Activated CD8-positive, alpha-beta T cell treated with anti-CD3 and anti-CD28 coated beads for 36 hours (primary cell): ENCODE data around the gene DMKN. TPM values are rescaled to one million over a fixed set of nuclear protein-coding genes. Genes with fewer than 3 reads are reported as not detected.

ENCODE experiments used
- ATAC-seq: fragments of 200-7000 bp; cut with Tn5 transposase; one replicate; pipeline ENCODE4 v1.10.0; 2021; ENCODE audit warnings: mild to moderate bottlenecking, moderate library complexity
- CTCF ChIA-PET: fragments of 350-600 bp; sonication (Branson Sonifier 250); formaldehyde crosslinking; loops from one replicate; lab custom pipeline; 2021; ENCODE audit warnings: antibody characterized with exemption; lab: Charles Lee
- POLR2A ChIA-PET: fragments of 350-600 bp; sonication (Branson Sonifier 250); formaldehyde crosslinking; loops from one replicate; lab custom pipeline; 2021; ENCODE audit warnings: antibody characterized with exemption; lab: Charles Lee
- DNase-seq: peaks from one replicate; pipeline ENCODE4 v3.0.0-alpha.2; 2020
- H3K27ac Mint-ChIP-seq: one replicate; pipeline ENCODE4 v1.8.0; 2021; ENCODE audit warnings: mild to moderate bottlenecking, mixed read lengths
- H3K27me3 Mint-ChIP-seq: one replicate; pipeline ENCODE4 v1.8.0; 2021; ENCODE audit warnings: mixed read lengths
- H3K36me3 Mint-ChIP-seq: one replicate; pipeline ENCODE4 v1.8.0; 2021; ENCODE audit warnings: low read depth, mixed read lengths
- H3K4me1 Mint-ChIP-seq: one replicate; pipeline ENCODE4 v1.8.0; 2021; ENCODE audit warnings: low read depth, mixed read lengths
- H3K4me3 Mint-ChIP-seq: one replicate; pipeline ENCODE4 v1.8.0; 2021; ENCODE audit warnings: mild to moderate bottlenecking, moderate library complexity, mixed read lengths
- H3K9me3 Mint-ChIP-seq: one replicate; pipeline ENCODE4 v1.8.0; 2021; ENCODE audit warnings: mixed read lengths
- intact Hi-C: fragments of 100-400 bp; cut with micrococcal nuclease; formaldehyde crosslinking; loops from one replicate; pipeline ENCODE4 v1.10.0; 2022
- total RNA-seq, 2 experiments: library from RNA; stranded (reverse); gene quantifications; one replicate each; pipeline ENCODE4 v1.2.3, GENCODE V29; 2021
- TF ChIP-seq, protein P1 (sequence below): fragments of 200-600 bp; IDR thresholded peaks from one replicate; pipeline ENCODE4 v1.8.0; 2022; ENCODE audit warnings: antibody characterized with exemption, mild to moderate bottlenecking

Gene DMKN
- total RNA-seq, 2 experiments from 2014 or later, result 0.68 to 1.1 TPM

- ChIA-PET POLR2A (interaction anchor here (0.6 to 1.3 kb wide), 3 partner anchors 12 to 592 kb away, joined by 3 read pairs; no protein-coding TSS in a partner anchor), CTCF (interaction anchor here (0.9 to 2.3 kb wide), 2 partner anchors 19 to 61 kb away, joined by 3 to 11 read pairs; no protein-coding TSS in a partner anchor)
- ATAC-seq (no peak), DNase-seq (no peak)
- Mint-ChIP-seq H3K27ac (no peak overlapping the region), H3K36me3 (no peaks in the 10 kb centered on the region), H3K27me3 (peaks cover 19% of the 10 kb centered on the region), H3K4me3 (no peak overlapping the region), H3K9me3 (no peaks in the 10 kb centered on the region), H3K4me1 (peaks cover 46% of the 10 kb centered on the region)
- intact Hi-C loops, result no loop called here
- TF ChIP-seq, protein P1, sequence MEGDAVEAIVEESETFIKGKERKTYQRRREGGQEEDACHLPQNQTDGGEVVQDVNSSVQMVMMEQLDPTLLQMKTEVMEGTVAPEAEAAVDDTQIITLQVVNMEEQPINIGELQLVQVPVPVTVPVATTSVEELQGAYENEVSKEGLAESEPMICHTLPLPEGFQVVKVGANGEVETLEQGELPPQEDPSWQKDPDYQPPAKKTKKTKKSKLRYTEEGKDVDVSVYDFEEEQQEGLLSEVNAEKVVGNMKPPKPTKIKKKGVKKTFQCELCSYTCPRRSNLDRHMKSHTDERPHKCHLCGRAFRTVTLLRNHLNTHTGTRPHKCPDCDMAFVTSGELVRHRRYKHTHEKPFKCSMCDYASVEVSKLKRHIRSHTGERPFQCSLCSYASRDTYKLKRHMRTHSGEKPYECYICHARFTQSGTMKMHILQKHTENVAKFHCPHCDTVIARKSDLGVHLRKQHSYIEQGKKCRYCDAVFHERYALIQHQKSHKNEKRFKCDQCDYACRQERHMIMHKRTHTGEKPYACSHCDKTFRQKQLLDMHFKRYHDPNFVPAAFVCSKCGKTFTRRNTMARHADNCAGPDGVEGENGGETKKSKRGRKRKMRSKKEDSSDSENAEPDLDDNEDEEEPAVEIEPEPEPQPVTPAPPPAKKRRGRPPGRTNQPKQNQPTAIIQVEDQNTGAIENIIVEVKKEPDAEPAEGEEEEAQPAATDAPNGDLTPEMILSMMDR, result no peak
Measured at GRCh38 chr19:35449359-35450043, 63.9 kb downstream of the DMKN start.

- H3K27ac Mint-ChIP-seq, result no peak within 1 kb of the TSS
- no peaks in the 10 kb centered on the region for H3K36me3 Mint-ChIP-seq
- H3K27me3 Mint-ChIP-seq, result peaks cover 19% of the 10 kb centered on the region
- TF ChIP-seq, protein P1, result no peak
- H3K4me3 Mint-ChIP-seq, result no peak within 1 kb of the TSS
- peaks cover 46% of the 10 kb centered on the region for H3K4me1 Mint-ChIP-seq
- CTCF ChIA-PET, result interaction anchor here (2.3 kb wide), 1 partner anchor 21 kb away, joined by 11 read pairs; no protein-coding TSS in a partner anchor
- no peaks in the 10 kb centered on the region for H3K9me3 Mint-ChIP-seq
- ATAC-seq (no peak), DNase-seq (no peak)
- POLR2A ChIA-PET, result interaction anchor here (0.7 to 1.1 kb wide), 4 partner anchors 8 to 457 kb away, joined by 3 to 4 read pairs (median 3); no protein-coding TSS in a partner anchor
- intact Hi-C loops, result no loop called here
Measured at GRCh38 chr19:35447606-35448469, 65.6 kb downstream of the DMKN start, which contains the start of gene FFAR2. TSS of gene FFAR2 (plus strand) at chr19:35448257. CDS start at chr19:35449715, 1,458 bp downstream.

Other genes with a start within 250 kb of the DMKN start
- 100 to 1,000 TPM; 111 to 115 TPM for gene USF2, start 244.7 kb downstream of the DMKN start, total RNA-seq
- under 1 TPM in 1 of 2 experiments, not detected in 1; 0.32 TPM for gene HAMP, start 231.1 kb downstream of the DMKN start, total RNA-seq
- under 1 TPM; 0.20 to 0.31 TPM for gene MAG, start 221.5 kb downstream of the DMKN start, total RNA-seq
- 1 to 10 TPM; 2.3 to 2.8 TPM for gene CD22, start 184.5 kb downstream of the DMKN start, total RNA-seq
- gene FFAR1, start 165.7 kb downstream of the DMKN start, total RNA-seq, result not detected
- 1 to 10 TPM; 1.1 to 1.2 TPM for gene FFAR3, start 155.2 kb downstream of the DMKN start, total RNA-seq
- gene GPR42, start 142.6 kb downstream of the DMKN start, total RNA-seq, result under 1 TPM; 0.18 to 0.56 TPM
- not detected for gene FFAR2, start 65.4 kb downstream of the DMKN start, total RNA-seq
- gene KRTDAP, start 23.2 kb downstream of the DMKN start, total RNA-seq, result not detected
- gene SBSN, start 14.7 kb upstream of the DMKN start, total RNA-seq, result not detected
- not detected for gene GAPDHS, start 19.8 kb upstream of the DMKN start, total RNA-seq
- 10 to 100 TPM; 81.7 to 86.6 TPM for gene TMEM147, start 32.0 kb upstream of the DMKN start, total RNA-seq
- not detected for gene ATP4A, start 50.0 kb upstream of the DMKN start, total RNA-seq
- not detected for gene PMIS2, start 72.5 kb upstream of the DMKN start, total RNA-seq
- gene HAUS5, start 99.1 kb upstream of the DMKN start, total RNA-seq, result 10 to 100 TPM; 38.3 to 40.0 TPM
- gene RBM42, start 115.4 kb upstream of the DMKN start, total RNA-seq, result 10 to 100 TPM; 82.9 to 95.2 TPM
- gene ETV2, start 128.1 kb upstream of the DMKN start, total RNA-seq, result 1 to 10 TPM; 1.2 to 1.4 TPM
- gene COX6B1, start 134.7 kb upstream of the DMKN start, total RNA-seq, result 100 to 1,000 TPM; 432 to 437 TPM
- 1 to 10 TPM; 1.8 to 2.2 TPM for gene UPK1A, start 152.9 kb upstream of the DMKN start, total RNA-seq
- gene ZBTB32, start 190.9 kb upstream of the DMKN start, total RNA-seq, result 100 to 1,000 TPM; 410 to 420 TPM
- 10 to 100 TPM; 62.9 to 63.6 TPM for gene KMT2B, start 204.4 kb upstream of the DMKN start, total RNA-seq
- gene IGFLR1, start 228.8 kb upstream of the DMKN start, total RNA-seq, result 100 to 1,000 TPM; 140 to 143 TPM
- gene U2AF1L4, start 231.8 kb upstream of the DMKN start, total RNA-seq, result 10 to 100 TPM; 41.7 to 42.5 TPM
- 10 to 100 TPM; 37.2 to 41.3 TPM for gene PSENEN, start 232.0 kb upstream of the DMKN start, total RNA-seq
- 1 to 10 TPM; 4.5 to 7.8 TPM for gene LIN37, start 234.9 kb upstream of the DMKN start, total RNA-seq
- gene HSPB6, start 243.4 kb upstream of the DMKN start, total RNA-seq, result under 1 TPM; 0.85 to 0.95 TPM
- gene PROSER3, start 244.5 kb upstream of the DMKN start, total RNA-seq, result 10 to 100 TPM; 40.7 to 41.1 TPM